Omental fat pad (tissue), 4 donors: ENCODE results near the gene KIAA0232. TPM values are rescaled to one million over a fixed set of nuclear protein-coding genes. Genes with fewer than 3 reads are reported as not detected.

Source experiments
- ATAC-seq: fragments of 150-250 bp; one replicate; pipeline ENCODE4 v1.9.1; 2016; ENCODE audit warnings: mild to moderate bottlenecking, moderate library complexity; ENCODE audit not compliant: low FRiP score
- DNase-seq: peaks from one replicate; pipeline ENCODE4 v3.0.0-alpha.2; 2019; ENCODE audit warnings: low spot score
- total RNA-seq, 4 donors: library from RNA; depleted of rRNA; stranded (reverse); fragments of >200 nt; gene quantifications; one replicate each; pipeline ENCODE4 v1.1.0, GENCODE V29; 2016
- TF ChIP-seq, protein P1 (sequence below), 3 donors: fragments of 450-650 bp; IDR thresholded peaks; one replicate each; pipeline ENCODE4 v1.5.1; 2016 to 2017; ENCODE audit warnings: antibody characterized with exemption in 3 of 3, mild to moderate bottlenecking in 3 of 3, moderate library complexity in 2 of 3

The KIAA0232 gene
- total RNA-seq, 4 donors from 2014 or later, result 26.4 to 29.8 (median 27.0) TPM

DNA sequence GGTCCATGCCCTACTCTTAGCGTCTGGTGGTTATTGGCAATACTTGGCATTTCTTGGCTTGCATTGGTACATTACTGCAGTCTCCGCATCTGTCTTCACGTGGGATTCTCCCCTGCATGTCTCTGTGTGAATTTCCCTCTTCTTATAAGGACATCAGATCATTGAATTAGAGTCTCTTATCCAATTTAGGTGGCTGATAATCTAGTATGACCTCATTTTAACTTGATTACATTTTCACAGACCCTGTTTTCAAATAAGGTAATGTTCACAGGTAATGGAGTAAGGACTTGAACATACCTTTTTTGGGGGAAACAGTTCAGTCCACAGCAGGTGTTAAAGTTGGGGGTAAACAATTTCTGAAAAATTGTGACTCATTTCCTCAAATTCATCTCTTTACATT lies 16.6 kb downstream of the KIAA0232 start:
- TF ChIP-seq, protein P1, sequence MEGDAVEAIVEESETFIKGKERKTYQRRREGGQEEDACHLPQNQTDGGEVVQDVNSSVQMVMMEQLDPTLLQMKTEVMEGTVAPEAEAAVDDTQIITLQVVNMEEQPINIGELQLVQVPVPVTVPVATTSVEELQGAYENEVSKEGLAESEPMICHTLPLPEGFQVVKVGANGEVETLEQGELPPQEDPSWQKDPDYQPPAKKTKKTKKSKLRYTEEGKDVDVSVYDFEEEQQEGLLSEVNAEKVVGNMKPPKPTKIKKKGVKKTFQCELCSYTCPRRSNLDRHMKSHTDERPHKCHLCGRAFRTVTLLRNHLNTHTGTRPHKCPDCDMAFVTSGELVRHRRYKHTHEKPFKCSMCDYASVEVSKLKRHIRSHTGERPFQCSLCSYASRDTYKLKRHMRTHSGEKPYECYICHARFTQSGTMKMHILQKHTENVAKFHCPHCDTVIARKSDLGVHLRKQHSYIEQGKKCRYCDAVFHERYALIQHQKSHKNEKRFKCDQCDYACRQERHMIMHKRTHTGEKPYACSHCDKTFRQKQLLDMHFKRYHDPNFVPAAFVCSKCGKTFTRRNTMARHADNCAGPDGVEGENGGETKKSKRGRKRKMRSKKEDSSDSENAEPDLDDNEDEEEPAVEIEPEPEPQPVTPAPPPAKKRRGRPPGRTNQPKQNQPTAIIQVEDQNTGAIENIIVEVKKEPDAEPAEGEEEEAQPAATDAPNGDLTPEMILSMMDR (IDR thresholded peaks at IDR 0.05), result no peak
- no peak for DNase-seq
- ATAC-seq, result no peak

DNA sequence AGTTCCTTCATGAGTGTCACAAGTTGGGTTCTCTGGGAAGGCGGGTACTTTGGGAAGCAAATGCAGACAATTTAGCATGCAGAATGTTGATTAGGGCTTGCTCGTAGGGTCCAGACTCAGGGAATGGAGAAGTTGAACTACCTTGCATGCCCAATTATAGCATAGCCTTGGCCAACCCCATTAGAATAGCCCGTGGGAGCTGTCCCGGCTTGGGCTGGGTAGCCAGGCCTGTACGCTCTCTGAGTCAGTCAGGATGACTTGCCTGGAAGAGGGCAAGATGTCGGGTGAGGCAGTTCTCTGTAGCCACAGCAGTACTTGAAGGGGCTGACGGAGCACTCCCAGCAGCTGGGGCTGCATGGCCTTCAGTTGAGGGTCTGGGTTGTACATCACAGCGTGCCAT lies 19.5 kb downstream of the KIAA0232 start:
- ATAC-seq (no peak), DNase-seq (no peak)
- TF ChIP-seq, protein P1 (IDR thresholded peaks at IDR 0.05), result no peak

DNA sequence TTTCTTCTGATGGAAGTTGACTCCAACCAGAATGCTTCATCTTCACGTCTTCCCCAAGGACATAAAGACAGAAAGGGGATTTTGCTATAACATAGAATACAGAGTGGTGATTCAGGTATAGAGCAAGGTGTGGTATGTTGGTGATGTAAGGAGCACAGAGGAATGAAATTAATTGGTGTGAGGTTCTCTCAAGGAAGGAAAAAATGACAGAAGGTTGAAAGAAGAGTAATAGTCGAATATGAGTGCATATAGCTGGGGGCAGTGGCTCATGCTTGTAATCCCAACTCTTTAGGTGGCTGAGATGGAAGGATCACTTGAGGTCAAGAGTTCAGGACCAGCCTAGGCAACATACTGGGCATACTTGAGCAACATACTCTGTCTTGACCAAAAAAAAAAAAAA lies 20.1 kb downstream of the KIAA0232 start:
- DNase-seq (no peak), ATAC-seq (no peak)
- TF ChIP-seq, protein P1 (IDR thresholded peaks at IDR 0.05), result no peak

DNA sequence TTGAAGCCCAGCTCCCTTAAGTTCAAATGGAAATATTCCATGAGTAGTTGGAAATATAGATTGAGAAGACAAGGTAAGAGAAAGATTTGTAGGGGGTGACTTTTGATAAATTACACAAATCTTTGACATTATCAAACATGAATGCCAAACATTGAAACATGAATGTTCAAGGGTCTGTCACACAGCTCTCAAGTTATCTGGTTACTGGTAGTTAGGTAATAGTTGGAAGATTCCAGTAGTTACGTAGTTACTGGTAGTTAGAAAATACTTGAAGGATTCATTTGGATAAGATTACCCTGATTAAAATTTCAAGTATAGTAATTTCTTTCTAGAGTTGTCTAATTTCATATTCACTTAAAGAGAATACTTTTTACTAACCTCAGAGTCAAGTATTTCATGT lies 20.7 kb downstream of the KIAA0232 start:
- DNase-seq, result no peak
- no peak for ATAC-seq
- TF ChIP-seq, protein P1 (IDR thresholded peaks at IDR 0.05), result no peak

DNA sequence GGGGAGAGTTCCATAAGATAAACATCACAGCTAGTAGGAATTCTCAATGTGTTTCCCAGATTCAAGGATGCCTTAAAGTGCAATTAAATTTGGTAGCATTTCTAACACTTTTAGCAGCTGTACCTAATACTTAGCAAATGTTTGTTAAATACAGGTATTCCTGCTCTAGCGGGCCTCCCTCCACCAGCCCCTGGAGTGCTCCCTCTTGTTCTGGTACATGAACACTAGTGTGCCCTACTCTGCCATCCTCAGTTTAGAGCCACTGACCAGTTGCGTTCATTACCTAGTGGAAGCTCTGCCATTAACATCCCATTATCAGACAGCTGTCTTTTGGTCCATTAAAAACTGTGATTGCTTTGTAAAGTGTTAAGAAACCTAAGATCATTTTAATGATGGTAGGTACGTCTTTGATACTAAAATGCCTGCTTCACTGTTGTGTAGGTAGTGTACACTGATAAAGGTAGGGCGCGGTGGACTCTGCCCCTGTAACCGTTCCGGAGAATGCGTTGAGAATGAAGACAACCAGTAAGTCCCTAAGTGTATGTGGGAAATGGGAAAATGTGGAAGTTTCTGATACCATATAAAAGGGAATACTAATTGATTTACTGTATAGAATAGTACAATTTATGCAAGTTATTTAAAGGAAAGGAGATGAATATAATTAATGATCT lies 21.7 kb downstream of the KIAA0232 start:
- no peak for ATAC-seq

DNA sequence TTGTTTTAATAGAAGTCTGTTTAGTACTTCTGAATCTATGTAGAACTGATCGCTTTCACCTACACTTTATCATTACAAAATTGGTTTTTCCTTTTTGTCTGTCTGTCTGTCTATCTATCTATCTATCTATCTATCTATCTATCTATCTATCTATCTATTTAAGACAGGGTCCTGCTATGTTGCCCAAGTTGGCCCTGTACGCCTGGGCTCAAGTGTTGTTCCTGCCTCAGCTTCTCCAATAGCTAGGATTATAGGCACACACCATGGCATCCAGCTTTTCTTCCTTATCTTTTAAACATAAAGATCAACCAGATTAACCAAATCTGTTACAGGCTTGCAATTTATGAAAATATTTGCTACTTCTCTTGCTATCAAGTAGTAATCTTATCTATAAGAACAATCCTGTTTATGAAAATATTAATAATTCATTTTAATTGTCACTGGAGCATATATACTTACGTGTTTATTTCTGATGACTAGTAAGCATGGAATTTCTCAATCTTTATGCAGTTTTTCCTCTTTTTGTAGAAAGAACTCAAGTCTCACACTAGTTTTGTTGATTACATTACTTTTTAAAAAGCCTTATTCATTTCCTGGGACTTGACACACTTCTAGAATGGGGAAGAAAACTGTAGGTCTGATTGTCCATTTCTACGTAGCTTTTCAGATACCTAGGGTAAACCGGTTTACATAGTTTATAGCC lies 24.5 kb downstream of the KIAA0232 start:
- DNase-seq, result no peak
- no peak for ATAC-seq
- TF ChIP-seq, protein P1 (IDR thresholded peaks at IDR 0.05), result no peak

More for the DNA sequence above, 21.7 kb downstream of the KIAA0232 start:
- TF ChIP-seq, protein P1 (IDR thresholded peaks at IDR 0.05), result no peak
- DNase-seq, result no peak

DNA sequence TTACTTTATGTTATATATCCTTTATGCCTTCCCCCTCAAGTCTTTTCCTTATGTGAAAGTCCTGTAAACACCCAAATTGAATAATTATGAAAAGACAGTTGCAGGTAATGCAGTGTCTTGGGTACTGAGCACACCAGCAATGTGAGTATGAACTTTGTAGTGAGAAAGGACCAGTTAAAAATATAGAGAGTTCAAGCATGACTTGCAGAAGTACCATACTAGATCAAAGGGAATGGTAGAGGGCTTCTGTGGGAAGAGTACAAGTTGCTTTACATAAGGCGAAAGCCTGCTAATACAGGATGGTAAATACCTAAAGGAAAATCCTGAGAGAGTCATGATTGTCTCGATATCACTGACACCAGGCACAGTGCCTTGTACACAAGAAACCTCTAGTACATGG lies 25.7 kb downstream of the KIAA0232 start:
- TF ChIP-seq, protein P1 (IDR thresholded peaks at IDR 0.05), result no peak
- ATAC-seq, result no peak

More for the DNA sequence above, 25.7 kb downstream of the KIAA0232 start:
- DNase-seq, result no peak
